Natural killer cell (primary cell): ENCODE results near the gene SIN3A. TPM values are rescaled to one million over a fixed set of nuclear protein-coding genes. Genes with fewer than 3 reads are reported as not detected.

Source experiments
- ATAC-seq, 3 donors: fragments of 150-1000 bp in 2 of 3; fragments of 200-7000 bp in 1 of 3; cut with Tn5 transposase; 1 replicate in 1 of 3; 2 replicates in 2 of 3; pipeline ENCODE4 v1.10.0; 2021; ENCODE audit warnings: mild to moderate bottlenecking in 2 of 3, moderate library complexity in 2 of 3
- DNase-seq, 2 donors: peaks; one replicate each; pipeline versions ENCODE4 v3.0.0 to v3.0.0-alpha.2; 2013 to 2021; ENCODE audit warnings: mixed read lengths in 1 of 2
- H3K27ac ChIP-seq: one replicate; pipeline ENCODE4 v1.5.1; 2013; ENCODE audit warnings: mild to moderate bottlenecking, low read length
- H3K27me3 ChIP-seq: one replicate; pipeline ENCODE4 v1.6.1; 2013; ENCODE audit warnings: low read length; ENCODE audit not compliant: control insufficient read depth, insufficient read depth
- H3K36me3 ChIP-seq: one replicate; pipeline ENCODE4 v1.6.1; 2013; ENCODE audit warnings: low read length; ENCODE audit not compliant: control insufficient read depth, insufficient read depth
- H3K4me1 ChIP-seq: one replicate; pipeline ENCODE4 v1.6.1; 2013; ENCODE audit warnings: low read length; ENCODE audit not compliant: control insufficient read depth, insufficient read depth
- H3K4me3 ChIP-seq: one replicate; pipeline ENCODE4 v1.5.1; 2013; ENCODE audit warnings: low read length
- H3K9me3 ChIP-seq: one replicate; pipeline ENCODE4 v1.6.1; 2013; ENCODE audit warnings: low read length; ENCODE audit not compliant: control insufficient read depth, insufficient read depth
- H3K27ac Mint-ChIP-seq, 2 donors: one replicate each; pipeline ENCODE4 v1.8.0; 2022; ENCODE audit warnings: mild to moderate bottlenecking in 2 of 2, mixed read lengths in 2 of 2, moderate library complexity in 1 of 2
- H3K27me3 Mint-ChIP-seq, 2 donors: one replicate each; pipeline ENCODE4 v1.8.0; 2022; ENCODE audit warnings: low read depth in 2 of 2, mixed read lengths in 2 of 2
- H3K36me3 Mint-ChIP-seq: one replicate; pipeline ENCODE4 v1.8.0; 2022; ENCODE audit warnings: mixed read lengths
- H3K4me1 Mint-ChIP-seq, 2 donors: one replicate each; pipeline ENCODE4 v1.8.0; 2022; ENCODE audit warnings: mixed read lengths in 2 of 2
- H3K4me3 Mint-ChIP-seq: one replicate; pipeline ENCODE4 v1.8.0; 2022; ENCODE audit warnings: mild to moderate bottlenecking, moderate library complexity, mixed read lengths
- H3K9me3 Mint-ChIP-seq, 2 donors: one replicate each; pipeline ENCODE4 v1.8.0; 2022; ENCODE audit warnings: mixed read lengths in 2 of 2
- CTCF ChIP-seq: fragments of 200-600 bp; IDR thresholded peaks from one replicate; pipeline ENCODE4 v1.8.0; 2022; ENCODE audit warnings: antibody characterized with exemption
- WGBS: methylation state at CpG from one replicate; pipeline ENCODE4 v1.1.7; 2013; ENCODE audit warnings: missing lambda C conversion rate; ENCODE audit not compliant: insufficient coverage; 5-methylcytosine and 5-hydroxymethylcytosine counted together
- intact Hi-C: fragments of 100-400 bp; cut with micrococcal nuclease; formaldehyde crosslinking; loops from one replicate; pipeline ENCODE4 v1.14.2; 2022
- total RNA-seq, 4 donors: library from RNA; stranded (reverse); fragments of 120-200 nt in 1 of 4; gene quantifications; one replicate each; pipeline versions ENCODE4 v1.2.3 to v1.2.4, GENCODE V29; 2013 to 2022

Gene SIN3A
- total RNA-seq, 3 donors from 2014 or later (not counting 1 experiment from before 2014, with no cell fraction given) = 135 to 175 (median 137) TPM

- H3K27ac ChIP-seq = peak overlapping the region; percentile 96
- Mint-ChIP-seq H3K27ac (peak overlapping the region; percentile 98 to 99), H3K4me1 (peaks cover 45 to 49% of the 10 kb centered on the region in 2 donors), H3K36me3 (no peaks in the 10 kb centered on the region), H3K4me3 (peak overlapping the region; percentile 98), H3K27me3 (no peaks in the 10 kb centered on the region), H3K9me3 (no peaks in the 10 kb centered on the region)
- intact Hi-C loops = loop anchor here (1.0 to 10.0 kb wide), 3 partner anchors 104 to 839 kb away; partner anchors contain the start of genes CLK3 and CSK
- DNase-seq (peak; percentile 97 to 99), ATAC-seq (peak; percentile 43 to 67 (median 51))
- H3K9me3 ChIP-seq = no peaks in the 10 kb centered on the region
- H3K4me1 ChIP-seq = peaks cover 38% of the 10 kb centered on the region
- peak overlapping the region; percentile 92 for H3K4me3 ChIP-seq
- no peaks in the 10 kb centered on the region for H3K27me3 ChIP-seq
- H3K36me3 ChIP-seq = no peaks in the 10 kb centered on the region
- under 1% methylated on average over 52 of the region's 57 CpGs for WGBS
- TF ChIP-seq CTCF = no peak
Observed at GRCh38 chr15:75453703-75454470, 2.4 kb upstream of the SIN3A start.

GRCh38 chr15:75452865-75453702 is 1.6 kb upstream of the SIN3A start:
- ATAC-seq = no peak
- peaks cover 38% of the 10 kb centered on the region for H3K4me1 ChIP-seq
- Mint-ChIP-seq H3K27ac (peak overlapping the region; percentile 98 to 99), H3K36me3 (no peaks in the 10 kb centered on the region), H3K4me1 (peaks cover 45 to 54% of the 10 kb centered on the region in 2 donors), H3K4me3 (peak overlapping the region; percentile 98), H3K27me3 (no peaks in the 10 kb centered on the region), H3K9me3 (no peaks in the 10 kb centered on the region)
- intact Hi-C loops = loop anchor here (1.0 to 10.0 kb wide), 4 partner anchors 103 to 838 kb away; partner anchors contain the start of genes CLK3, CSK and IMP3
- no peaks in the 10 kb centered on the region for H3K36me3 ChIP-seq
- H3K27ac ChIP-seq = peak overlapping the region; percentile 96
- peak; percentile 46 to 66 for DNase-seq
- peak overlapping the region; percentile 92 for H3K4me3 ChIP-seq
- H3K9me3 ChIP-seq = no peaks in the 10 kb centered on the region
- no peak for TF ChIP-seq CTCF
- WGBS = under 1% methylated on average over 38 of the region's 38 CpGs
- H3K27me3 ChIP-seq = no peaks in the 10 kb centered on the region

- H3K4me3 ChIP-seq = peak overlapping the region; percentile 92
- H3K4me1 Mint-ChIP-seq = peaks cover 50 to 60% of the 10 kb centered on the region in 2 donors
- DNase-seq (peak; percentile 69 to 91), ATAC-seq (peak in 1 of 3 donors; percentile 10)
- H3K36me3 Mint-ChIP-seq = no peaks in the 10 kb centered on the region
- H3K27ac ChIP-seq = peak overlapping the region; percentile 96
- H3K9me3 Mint-ChIP-seq = no peaks in the 10 kb centered on the region
- WGBS = under 1% methylated on average over 16 of the region's 16 CpGs
- intact Hi-C loops = loop anchor here (1.0 to 10.0 kb wide), 3 partner anchors 188 to 838 kb away; partner anchors contain the start of genes CLK3, CSK and IMP3
- H3K36me3 ChIP-seq = peaks cover under 1% of the 10 kb centered on the region
- H3K27me3 Mint-ChIP-seq = no peaks in the 10 kb centered on the region
- H3K4me1 ChIP-seq = peaks cover 38% of the 10 kb centered on the region
- H3K27me3 ChIP-seq = no peaks in the 10 kb centered on the region
- no peak for TF ChIP-seq CTCF
- H3K4me3 Mint-ChIP-seq = peak overlapping the region; percentile 98
- no peaks in the 10 kb centered on the region for H3K9me3 ChIP-seq
- H3K27ac Mint-ChIP-seq = peak overlapping the region; percentile 98 to 99
Observed at GRCh38 chr15:75452364-75452864, 924 bp upstream of the SIN3A start.
